ENCODE results near the gene SNRPB2. TPM values are rescaled to one million over a fixed set of nuclear protein-coding genes. Genes with fewer than 3 reads are reported as not detected.

The SNRPB2 gene
- total and polyA plus RNA-seq, 2 donors (not counting 3 experiments of a cell fraction or from before 2014, with no cell fraction given), result 43.7 to 76.0 TPM

DNA sequence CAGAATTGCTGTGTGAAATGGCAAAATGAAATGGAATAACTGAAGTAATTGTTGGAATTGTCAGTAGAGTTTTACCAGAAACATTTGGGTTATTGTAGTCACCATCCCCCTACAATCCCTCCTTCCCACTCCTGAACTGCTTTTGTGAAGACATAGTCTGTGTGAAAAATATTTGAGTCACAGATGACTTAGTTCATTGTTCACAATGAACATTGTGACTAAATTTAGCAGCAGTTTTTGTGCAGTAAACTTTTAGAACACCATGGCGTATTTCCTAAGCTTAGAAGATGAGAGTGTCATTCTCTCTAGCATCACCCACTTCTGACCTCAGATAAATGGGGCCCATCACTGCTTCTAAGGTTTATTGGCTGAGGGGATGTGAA lies 29.3 kb downstream of the SNRPB2 start:
- no peak overlapping the region for H2AFZ ChIP-seq (ENCODE audit: low read depth, low read length)

DNA sequence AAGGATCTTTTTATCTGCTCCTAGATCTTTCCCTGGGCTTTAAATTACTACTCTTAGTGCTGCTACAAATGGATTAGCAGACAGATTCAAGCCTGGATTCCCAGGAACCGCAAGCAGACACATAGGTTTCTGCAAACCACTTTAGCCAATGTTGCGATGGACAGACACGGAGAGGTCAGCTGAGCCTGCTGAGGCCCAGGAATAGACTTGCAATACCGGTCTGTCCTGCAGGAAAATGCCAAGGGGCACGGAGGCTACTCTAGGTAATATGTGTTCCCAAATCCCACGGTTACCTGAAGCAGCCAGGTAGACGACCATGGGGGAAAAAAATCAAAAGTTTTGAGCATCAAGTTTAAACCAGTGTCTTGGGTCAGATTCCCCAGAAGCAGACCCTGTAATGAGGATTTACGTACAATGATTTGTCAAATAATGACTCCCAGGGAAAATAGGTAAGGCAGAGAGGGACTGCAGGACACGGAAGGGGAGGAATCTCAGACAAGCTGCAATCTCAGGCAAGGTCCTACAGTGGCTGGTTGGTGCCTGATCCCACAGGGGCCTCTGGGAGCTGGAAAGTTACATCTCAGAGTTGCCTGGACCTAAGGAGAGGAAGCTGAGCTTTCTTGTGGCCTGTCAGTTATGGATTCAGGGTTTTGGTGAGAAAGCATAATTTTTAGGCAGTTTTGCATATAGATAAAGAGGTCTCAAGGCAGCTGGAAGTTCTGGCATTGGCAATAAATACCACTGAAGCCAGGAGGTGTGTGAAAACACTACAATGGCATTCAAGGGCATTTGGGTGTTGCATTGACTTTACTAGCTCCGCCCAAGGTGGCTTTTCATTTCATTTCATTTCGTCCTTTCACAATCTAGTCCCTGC lies 30.8 kb downstream of the SNRPB2 start:
- no peaks in the 10 kb centered on the region for H3K27me3 ChIP-seq (ENCODE audit: control insufficient read depth in 2 of 2, insufficient read depth in 2 of 2, low read length in 2 of 2)
- no peaks in the 10 kb centered on the region for H3K9me1 ChIP-seq (replicated peaks; ENCODE audit: control insufficient read depth, extremely low read depth, insufficient read depth, low read length)
- H3K4me1 ChIP-seq (ENCODE audit: control insufficient read depth, extremely low read depth, insufficient read depth, low read length), result no peaks in the 10 kb centered on the region
- FAIRE-seq (no peak), DNase-seq (ENCODE audit: low read depth, low spot score) (no peak)
- no peak overlapping the region for H3K4me3 ChIP-seq (replicated peaks in 1 of 3; ENCODE audit: insufficient read depth in 1 of 3, low read depth in 1 of 3, low read length in 3 of 3)
- H3K36me3 ChIP-seq (ENCODE audit: control insufficient read depth in 2 of 2, extremely low read depth in 1 of 2, insufficient read depth in 2 of 2, low read length in 2 of 2), result no peaks in the 10 kb centered on the region
- no peaks in the 10 kb centered on the region for H3K79me2 ChIP-seq (ENCODE audit: control insufficient read depth, insufficient read depth, low read length)
- no peak overlapping the region for H2AFZ ChIP-seq (ENCODE audit: low read depth, low read length)
- no peak overlapping the region for H3K4me2 ChIP-seq (ENCODE audit: insufficient read depth, low read length)
- POLR2A ChIA-PET, result no interaction called here
- H3K9me3 ChIP-seq (replicated peaks; ENCODE audit: control insufficient read depth, insufficient read depth, low read length), result no peaks in the 10 kb centered on the region
- H4K20me1 ChIP-seq (replicated peaks; ENCODE audit: control insufficient read depth, extremely low read depth, insufficient read depth, low read length), result no peaks in the 10 kb centered on the region
- CTCF ChIA-PET, result interaction anchor here (0.9 to 3.9 kb wide), 8 partner anchors 8 to 1523 kb away, joined by 3 to 38 read pairs (median 5); no protein-coding TSS in a partner anchor
- dilution Hi-C loops (cut with MboI; ENCODE audit: extremely low pct_ligation_motif_present, low sequenced_read_pairs) (no loop called here), intact Hi-C loops (cut with micrococcal nuclease) (loop anchor here (1.0 to 2.0 kb wide), 3 partner anchors 59 to 830 kb away; no protein-coding TSS in a partner anchor)
- no peak overlapping the region for H3K9ac ChIP-seq (replicated peaks; ENCODE audit: extremely low read depth, insufficient read depth, low read length)
- BruUV-seq (replicated peaks), result no TSS peak
- TF ChIP-seq FOS (IDR thresholded peaks at IDR 0.05; ENCODE audit: borderline replicate concordance, insufficient read depth, low read length), result no peak
- TF ChIP-seq, protein P1, sequence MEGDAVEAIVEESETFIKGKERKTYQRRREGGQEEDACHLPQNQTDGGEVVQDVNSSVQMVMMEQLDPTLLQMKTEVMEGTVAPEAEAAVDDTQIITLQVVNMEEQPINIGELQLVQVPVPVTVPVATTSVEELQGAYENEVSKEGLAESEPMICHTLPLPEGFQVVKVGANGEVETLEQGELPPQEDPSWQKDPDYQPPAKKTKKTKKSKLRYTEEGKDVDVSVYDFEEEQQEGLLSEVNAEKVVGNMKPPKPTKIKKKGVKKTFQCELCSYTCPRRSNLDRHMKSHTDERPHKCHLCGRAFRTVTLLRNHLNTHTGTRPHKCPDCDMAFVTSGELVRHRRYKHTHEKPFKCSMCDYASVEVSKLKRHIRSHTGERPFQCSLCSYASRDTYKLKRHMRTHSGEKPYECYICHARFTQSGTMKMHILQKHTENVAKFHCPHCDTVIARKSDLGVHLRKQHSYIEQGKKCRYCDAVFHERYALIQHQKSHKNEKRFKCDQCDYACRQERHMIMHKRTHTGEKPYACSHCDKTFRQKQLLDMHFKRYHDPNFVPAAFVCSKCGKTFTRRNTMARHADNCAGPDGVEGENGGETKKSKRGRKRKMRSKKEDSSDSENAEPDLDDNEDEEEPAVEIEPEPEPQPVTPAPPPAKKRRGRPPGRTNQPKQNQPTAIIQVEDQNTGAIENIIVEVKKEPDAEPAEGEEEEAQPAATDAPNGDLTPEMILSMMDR (IDR thresholded peaks at IDR 0.05; ENCODE audit: extremely low read depth in 1 of 2, insufficient read depth in 1 of 2, low read depth in 1 of 2, low read length in 2 of 2), result no peak
- H3K27ac ChIP-seq (ENCODE audit: insufficient read depth, low read depth, low read length), result no peak overlapping the region

More for the DNA sequence above, 29.3 kb downstream of the SNRPB2 start:
- Histone ChIP-seq H3K9me3 (replicated peaks; ENCODE audit: control insufficient read depth, insufficient read depth, low read length) (no peaks in the 10 kb centered on the region), H3K9ac (replicated peaks; ENCODE audit: extremely low read depth, insufficient read depth, low read length) (no peak overlapping the region), H3K4me3 (replicated peaks in 1 of 3; ENCODE audit: insufficient read depth in 1 of 3, low read depth in 1 of 3, low read length in 3 of 3) (no peak overlapping the region), H3K79me2 (ENCODE audit: control insufficient read depth, insufficient read depth, low read length) (no peaks in the 10 kb centered on the region), H3K27ac (ENCODE audit: insufficient read depth, low read depth, low read length) (no peak overlapping the region), H4K20me1 (replicated peaks; ENCODE audit: control insufficient read depth, extremely low read depth, insufficient read depth, low read length) (no peaks in the 10 kb centered on the region), H3K27me3 (ENCODE audit: control insufficient read depth in 2 of 2, insufficient read depth in 2 of 2, low read length in 2 of 2) (no peaks in the 10 kb centered on the region), H3K4me1 (ENCODE audit: control insufficient read depth, extremely low read depth, insufficient read depth, low read length) (no peaks in the 10 kb centered on the region), H3K4me2 (ENCODE audit: insufficient read depth, low read length) (no peak overlapping the region), H3K36me3 (ENCODE audit: control insufficient read depth in 2 of 2, extremely low read depth in 1 of 2, insufficient read depth in 2 of 2, low read length in 2 of 2) (no peaks in the 10 kb centered on the region), H3K9me1 (replicated peaks; ENCODE audit: control insufficient read depth, extremely low read depth, insufficient read depth, low read length) (no peaks in the 10 kb centered on the region)
- no peak for DNase-seq (ENCODE audit: low read depth, low spot score)
- ChIA-PET CTCF (interaction anchor here (3.9 kb wide), 1 partner anchor 241 kb away, joined by 38 read pairs; no protein-coding TSS in a partner anchor), POLR2A (no interaction called here)
- intact Hi-C loops (cut with micrococcal nuclease), result no loop called here
- dilution Hi-C loops (cut with MboI; ENCODE audit: extremely low pct_ligation_motif_present, low sequenced_read_pairs), result no loop called here
- no peak for TF ChIP-seq EZH2 (IDR thresholded peaks at IDR 0.05; ENCODE audit: borderline replicate concordance, low read depth, low read length, severe bottlenecking)
- no peak for FAIRE-seq
- BruUV-seq (replicated peaks), result no TSS peak
